GM18511 (cell line): ENCODE data around the gene ELK3.

Source experiments
- ATAC-seq: cut with Tn5 transposase; IDR thresholded peaks from one replicate; pipeline ENCODE4 v1.9.1; 2021; ENCODE audit warnings: mild to moderate bottlenecking, moderate library complexity; ENCODE audit not compliant: unreplicated experiment

ELK3 gene

GRCh38 chr12:96210376-96211055 lies 16.3 kb downstream of the ELK3 start:
- no peak for ATAC-seq

DNA sequence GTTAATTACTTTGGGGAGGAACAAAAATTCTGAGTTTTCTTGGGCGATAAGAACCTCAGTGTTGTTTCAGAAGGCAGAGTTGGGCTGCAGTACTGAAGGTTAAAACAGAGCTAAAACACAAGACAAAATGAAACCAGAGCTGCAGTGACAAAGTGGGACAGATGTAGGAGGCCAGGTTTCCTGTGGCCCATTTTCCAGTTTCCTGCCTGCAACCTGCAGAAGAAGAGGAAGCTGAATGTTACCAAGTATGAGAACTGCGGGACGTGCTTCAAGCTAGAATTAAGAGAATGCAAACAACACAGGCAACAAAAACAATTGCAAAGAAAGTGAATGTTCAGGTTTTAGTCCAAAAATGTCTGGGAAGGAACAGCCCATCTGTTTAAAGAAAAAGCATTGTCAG lies 17.8 kb downstream of the ELK3 start:
- no peak for ATAC-seq

GRCh38 chr12:96212456-96213375 lies 18.5 kb downstream of the ELK3 start:
- no peak for ATAC-seq

- no peak for ATAC-seq
These were observed 19.7 kb downstream of the ELK3 start for GRCh38 chr12:96213869-96214268.

GRCh38 chr12:96215919-96216273 lies 21.7 kb downstream of the ELK3 start:
- ATAC-seq: no peak

DNA sequence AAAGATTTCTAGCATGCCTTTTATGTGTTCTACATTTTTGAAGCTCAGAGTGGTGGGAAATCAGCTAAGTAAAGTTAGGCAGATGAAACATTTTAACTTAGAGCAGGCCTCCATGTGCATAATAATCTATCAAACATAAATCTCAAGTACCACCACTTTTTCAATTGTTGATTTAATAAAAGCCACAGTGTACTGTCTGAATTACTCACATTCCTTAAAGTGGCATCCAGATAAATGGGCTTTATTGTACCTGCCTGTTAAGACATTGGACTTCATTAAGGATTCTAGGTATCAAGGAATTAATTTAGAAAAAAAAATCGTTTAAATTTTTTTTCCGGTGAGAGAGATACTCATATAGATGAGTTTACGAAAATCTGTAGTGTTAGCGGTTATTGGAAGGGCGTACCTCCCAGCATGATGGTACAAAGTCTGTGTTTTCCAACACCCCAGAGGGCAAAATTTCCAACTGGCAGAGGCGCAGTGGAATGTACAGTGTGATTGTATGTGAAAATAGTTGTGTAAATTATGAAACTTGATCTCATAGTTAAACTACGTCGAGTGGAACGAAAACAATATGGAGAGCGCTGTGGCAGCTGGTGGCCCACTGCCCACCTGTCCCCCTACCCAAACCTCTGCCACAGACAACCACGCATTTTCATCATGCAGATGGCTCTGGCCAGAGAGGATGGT lies 25.0 kb downstream of the ELK3 start:
- no peak for ATAC-seq

DNA sequence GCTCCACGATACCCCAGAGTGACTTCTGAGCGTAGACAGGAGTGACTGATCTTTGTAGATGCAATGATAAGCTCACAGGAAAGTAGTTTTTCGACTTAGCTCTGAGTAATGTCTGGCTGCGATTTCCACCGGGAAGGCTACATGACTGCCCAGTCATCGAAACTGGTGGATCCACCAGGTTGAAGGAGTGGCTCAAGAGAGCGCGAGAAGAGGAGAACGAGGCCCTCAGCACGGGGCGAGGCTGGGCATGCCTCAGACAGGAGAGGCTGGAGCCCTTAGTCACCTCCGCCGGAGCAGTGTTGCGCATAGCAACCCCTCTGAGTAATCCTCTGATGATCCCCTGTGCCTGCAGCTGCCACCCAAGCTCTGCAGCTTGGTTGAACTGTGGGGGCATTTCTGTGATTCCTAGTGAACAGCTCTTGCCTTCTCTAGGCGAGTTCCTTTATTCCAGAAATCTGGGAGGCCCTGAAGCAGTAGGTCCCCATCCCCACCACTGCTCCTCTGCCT lies 25.6 kb downstream of the ELK3 start:
- no peak for ATAC-seq

- no peak for ATAC-seq
These were observed 26.7 kb downstream of the ELK3 start for GRCh38 chr12:96220902-96221301.

DNA sequence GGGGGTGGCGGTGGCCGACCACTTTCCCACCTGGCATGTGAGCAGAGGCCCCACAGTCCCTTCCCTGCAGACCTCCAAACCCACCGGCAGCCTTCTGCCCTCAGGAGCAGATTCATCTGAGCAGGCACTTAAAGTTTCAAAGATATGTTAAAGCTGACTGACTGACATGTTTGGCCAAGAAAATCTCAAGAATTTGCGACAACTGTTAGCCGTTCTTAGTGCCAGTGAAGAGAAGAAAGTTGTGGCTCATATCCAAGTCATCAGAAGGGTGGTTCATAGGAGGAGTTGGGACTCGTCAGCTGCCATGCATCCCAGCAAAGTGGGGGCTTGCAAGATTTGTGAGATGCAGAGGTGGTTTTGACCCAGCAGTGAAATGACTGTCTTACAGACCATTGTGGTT lies 27.2 kb downstream of the ELK3 start:
- no peak for ATAC-seq

GRCh38 chr12:96223411-96224218 lies 29.4 kb downstream of the ELK3 start:
- no peak for ATAC-seq

GRCh38 chr12:96224219-96224615 lies 30.0 kb downstream of the ELK3 start:
- no peak for ATAC-seq

DNA sequence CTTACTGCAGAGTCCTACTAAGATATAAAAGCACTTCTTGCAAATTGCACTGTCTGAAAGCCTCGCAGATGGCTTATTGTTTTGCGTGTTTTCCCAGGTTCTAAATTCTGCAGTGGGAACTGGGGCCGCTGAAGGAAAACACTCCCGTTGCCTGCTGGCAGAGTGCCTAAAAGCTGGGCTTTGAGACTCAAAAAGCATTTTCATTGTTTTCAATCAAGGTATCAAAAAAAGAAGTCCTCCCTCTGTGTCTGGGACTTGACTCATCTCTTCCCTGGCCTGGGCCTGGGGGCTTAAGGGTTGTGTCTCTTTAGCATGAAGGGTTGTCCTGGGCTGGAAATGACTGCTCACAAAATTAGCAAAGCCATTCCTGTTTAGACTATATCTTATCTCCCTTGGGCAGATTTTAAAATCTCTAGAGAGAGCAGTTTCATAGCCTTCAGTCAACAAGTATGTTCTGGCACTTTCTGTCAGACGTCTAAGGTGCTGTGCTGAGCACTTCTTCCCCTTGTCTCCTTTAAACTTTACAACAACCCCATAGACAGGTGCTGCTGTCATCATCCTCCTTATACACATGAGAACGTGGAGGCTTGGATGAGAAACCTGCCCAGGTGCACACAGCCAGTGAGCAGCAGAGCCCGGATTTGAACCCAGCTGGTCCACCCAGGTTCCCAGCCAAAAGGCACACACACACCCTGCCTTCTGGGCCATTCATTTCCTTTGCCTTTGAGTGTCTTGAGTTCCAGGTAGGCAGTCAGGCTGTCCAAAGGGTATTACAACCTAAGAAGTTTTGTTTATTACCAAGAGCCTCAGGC lies 31.1 kb downstream of the ELK3 start:
- ATAC-seq: no peak

- ATAC-seq: no peak
These were observed 31.8 kb downstream of the ELK3 start for GRCh38 chr12:96225994-96226399.

DNA sequence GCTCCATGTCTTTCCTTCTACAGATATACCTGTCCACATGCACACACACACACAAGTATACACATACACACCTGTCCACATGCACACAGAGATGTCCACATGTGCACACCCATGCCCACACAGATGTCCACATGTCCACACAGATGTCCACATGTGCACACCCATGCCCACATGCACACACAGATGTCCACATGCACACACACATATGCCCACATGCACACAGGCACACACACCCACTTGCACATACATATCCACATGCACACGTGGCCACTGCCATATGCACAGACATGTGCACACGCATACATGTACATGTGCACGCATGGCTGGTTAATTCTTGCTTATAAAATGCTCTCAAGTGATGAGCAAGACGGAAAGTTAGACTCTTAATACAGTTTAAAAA lies 32.2 kb downstream of the ELK3 start:
- no peak for ATAC-seq

DNA sequence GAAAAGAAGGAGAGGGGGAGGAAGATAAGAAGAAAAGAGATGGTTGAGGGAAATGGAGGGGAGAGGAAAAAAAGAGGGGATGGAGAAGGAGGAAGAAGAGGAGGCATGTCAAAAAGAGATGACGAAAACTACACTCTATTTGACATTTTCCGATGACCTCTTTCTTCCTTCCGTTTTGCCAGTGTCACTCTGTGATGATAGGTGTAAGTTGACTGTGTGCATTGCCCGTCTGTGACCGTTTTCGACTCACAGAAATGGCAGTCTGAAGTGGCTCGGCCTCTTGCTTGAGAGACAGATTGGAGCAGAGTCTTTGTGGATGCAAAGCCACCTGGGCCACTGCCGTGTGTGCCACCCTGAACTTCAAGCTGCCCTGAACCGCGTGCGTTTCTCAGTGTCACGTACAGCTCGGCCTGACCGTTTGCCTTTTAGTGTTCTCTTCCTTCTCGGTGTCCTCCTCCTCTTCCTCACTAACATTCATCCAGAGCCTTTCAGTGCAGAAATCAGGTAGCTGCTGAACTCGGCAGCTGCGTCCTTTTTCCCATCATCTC lies 32.7 kb downstream of the ELK3 start:
- ATAC-seq: no peak

- ATAC-seq: no peak
These were observed 33.4 kb downstream of the ELK3 start for GRCh38 chr12:96227365-96228106.

DNA sequence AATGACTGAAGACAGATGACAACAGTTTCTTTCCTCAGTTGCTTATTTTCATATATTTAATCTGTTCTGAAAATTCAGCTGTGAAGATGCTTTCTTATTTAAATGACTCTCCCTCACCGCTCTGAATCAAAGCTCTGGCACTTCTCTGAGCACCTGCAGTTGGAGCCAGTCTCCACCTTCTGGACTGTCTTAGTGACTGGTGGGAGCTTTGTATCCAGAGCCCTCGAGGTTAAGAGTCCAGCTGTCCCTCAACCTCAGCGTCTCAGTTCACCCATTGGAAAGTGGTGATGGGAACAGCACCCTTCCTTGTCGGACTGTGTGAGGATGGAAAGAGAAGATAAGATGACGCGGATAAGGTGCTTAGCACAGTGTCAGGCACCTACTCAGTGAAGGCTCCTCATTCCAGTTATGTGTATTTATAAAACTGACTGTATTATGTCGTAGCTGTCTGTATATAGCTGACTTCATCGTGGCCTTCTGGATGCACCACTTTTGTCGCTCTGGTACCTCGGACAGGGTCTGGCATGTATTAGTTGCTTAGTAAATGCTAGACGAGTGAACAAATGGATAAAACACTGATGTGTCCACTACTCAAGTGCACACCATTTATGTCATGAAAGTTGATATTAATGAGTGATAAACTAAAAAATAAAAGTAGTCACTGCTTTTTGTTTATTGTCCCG lies 34.5 kb downstream of the ELK3 start:
- ATAC-seq: no peak

- ATAC-seq: no peak
These were observed 36.5 kb downstream of the ELK3 start for GRCh38 chr12:96230646-96231045.
